ENCODE data around the gene SLC24A4.
"Not testable (repeated sequence)": the region's sequence is repeated elsewhere in the genome, so short reads cannot be mapped to it uniquely, and the experiment has no call there.

Gene SLC24A4

DNA sequence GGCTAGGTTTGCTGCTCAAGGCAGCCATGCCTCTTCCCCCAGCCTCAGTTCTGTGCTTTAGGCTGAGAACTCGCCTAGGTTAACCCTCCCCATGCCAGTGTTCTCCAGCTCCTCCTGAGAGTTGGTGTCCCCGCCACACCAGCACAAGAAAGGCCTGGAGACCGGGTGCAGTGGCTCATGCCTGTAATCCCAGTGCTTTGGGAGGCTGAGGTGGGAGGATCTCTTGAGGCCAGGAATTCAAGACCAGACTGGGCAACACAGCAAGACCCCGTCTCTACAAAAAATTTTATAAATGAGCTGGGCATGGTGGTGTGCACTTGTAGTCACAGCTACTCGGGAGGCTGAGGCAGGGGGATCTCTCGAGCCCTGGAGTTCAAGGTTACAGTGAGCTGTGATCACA lies 200.8 kb downstream of the SLC24A4 start:
- no peak for TF ChIP-seq TAF1 (IDR thresholded peaks at IDR 0.05; ENCODE audit: borderline replicate concordance, low read depth, low read length)
- no peak for TF ChIP-seq POLR2AphosphoS5 (IDR thresholded peaks at IDR 0.05; ENCODE audit: low read depth, low read length)
- TF ChIP-seq POLR2A (IDR thresholded peaks at IDR 0.05; ENCODE audit: low read depth, low read length): no peak
- DNase-seq (ENCODE audit: insufficient read length) (no peak), FAIRE-seq (no peak)

DNA sequence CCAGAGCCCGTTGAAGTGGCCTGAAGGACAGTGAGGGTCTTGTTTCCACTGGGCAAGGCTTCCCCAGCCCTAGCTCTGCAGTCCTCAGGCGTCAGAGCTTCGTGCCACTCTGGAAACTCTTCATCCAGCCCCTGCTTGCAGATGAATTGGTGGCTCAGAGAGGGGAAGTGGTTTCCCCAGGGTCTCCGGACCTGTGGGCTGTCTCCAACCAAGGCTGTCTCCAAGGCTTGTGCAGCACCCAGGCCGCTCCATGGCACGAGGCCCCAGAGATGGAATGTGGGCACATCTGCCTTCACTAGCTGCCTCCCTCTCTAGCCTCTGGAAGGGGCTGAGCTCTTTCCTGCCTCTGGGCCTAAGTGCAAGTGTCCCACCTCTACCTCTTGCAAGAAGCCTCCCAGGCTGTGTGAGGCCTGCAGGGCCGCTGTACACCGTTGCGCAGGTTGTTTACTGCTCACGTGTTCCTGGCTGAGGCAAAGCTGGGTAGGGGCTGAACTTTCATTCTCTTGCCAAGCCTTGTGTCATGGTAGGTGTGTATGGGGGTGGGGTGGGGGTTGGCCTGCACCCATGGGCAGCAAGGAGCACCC lies 201.7 kb downstream of the SLC24A4 start:
- TF ChIP-seq POLR2A (IDR thresholded peaks at IDR 0.05; ENCODE audit: low read depth, low read length): no peak
- no peak for TF ChIP-seq TAF1 (IDR thresholded peaks at IDR 0.05; ENCODE audit: borderline replicate concordance, low read depth, low read length)
- TF ChIP-seq POLR2AphosphoS5 (IDR thresholded peaks at IDR 0.05; ENCODE audit: low read depth, low read length): no peak
- DNase-seq (ENCODE audit: insufficient read length): no peak
- peak; percentile 56 for FAIRE-seq

DNA sequence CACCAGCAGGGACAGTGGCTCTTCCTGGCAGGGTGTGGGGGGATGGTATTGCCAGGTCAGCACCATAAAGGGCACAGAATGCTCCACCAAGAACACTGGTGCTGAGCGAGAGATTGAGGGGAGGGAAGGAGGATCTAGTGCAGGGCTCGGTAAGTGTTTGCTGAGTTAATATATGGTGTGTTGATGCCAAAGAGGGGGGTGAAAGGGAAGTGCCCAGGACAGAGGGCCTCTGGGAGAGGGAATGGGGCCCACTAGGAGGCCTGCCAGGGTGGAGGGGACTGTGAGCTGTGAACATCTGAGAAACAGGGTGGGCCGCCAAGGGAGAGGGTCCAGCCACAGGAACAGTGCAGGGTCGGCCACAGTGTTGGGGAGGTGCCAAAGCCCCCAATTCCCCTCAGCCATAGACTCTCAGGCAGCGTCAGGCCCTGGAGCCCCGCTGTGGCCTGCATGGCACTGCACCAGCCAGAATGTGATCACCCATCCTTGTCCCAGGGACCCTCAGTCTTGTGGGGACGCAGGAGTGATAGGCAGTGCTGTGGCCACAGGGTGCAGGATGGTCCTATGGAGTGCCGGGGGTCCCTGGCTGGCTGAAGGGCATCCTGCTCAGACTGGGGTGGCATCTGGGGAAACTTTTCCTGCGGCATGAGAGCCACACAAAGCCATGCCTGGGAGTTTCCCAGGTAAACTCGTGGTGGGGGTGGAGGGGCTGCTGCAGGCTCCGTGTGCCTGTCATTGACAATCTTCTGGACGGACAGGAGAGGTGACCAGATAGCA lies 202.5 kb downstream of the SLC24A4 start:
- FAIRE-seq: no peak

DNA sequence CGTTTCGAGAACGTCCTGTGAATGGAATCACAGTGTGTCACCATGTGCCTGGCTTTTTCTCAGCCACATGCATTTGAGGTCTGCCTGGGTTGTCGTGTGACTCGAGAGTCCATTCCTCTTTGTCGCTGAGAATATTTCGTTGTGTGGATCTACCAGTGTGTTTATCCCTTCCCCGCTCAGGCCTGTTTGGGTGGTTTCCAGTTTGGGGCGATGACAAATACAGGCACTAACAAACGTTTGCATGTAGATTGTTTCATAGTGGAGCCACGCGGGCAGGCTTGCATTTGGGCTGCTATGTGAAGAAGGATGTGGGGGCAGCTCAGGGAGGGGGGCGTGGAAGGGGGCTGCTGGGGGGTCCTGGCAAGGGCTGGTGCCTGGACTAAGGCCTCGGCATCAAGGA lies 204.8 kb downstream of the SLC24A4 start:
- FAIRE-seq (no peak), DNase-seq (ENCODE audit: insufficient read length) (no peak)
- TF ChIP-seq POLR2A (IDR thresholded peaks at IDR 0.05; ENCODE audit: low read depth, low read length) (no peak), POLR2AphosphoS5 (IDR thresholded peaks at IDR 0.05; ENCODE audit: low read depth, low read length) (no peak), TAF1 (IDR thresholded peaks at IDR 0.05; ENCODE audit: borderline replicate concordance, low read depth, low read length) (no peak)

More for the DNA sequence above, 202.5 kb downstream of the SLC24A4 start:
- no peak for DNase-seq (ENCODE audit: insufficient read length)
- TF ChIP-seq POLR2AphosphoS5 (IDR thresholded peaks at IDR 0.05; ENCODE audit: low read depth, low read length): no peak
- TF ChIP-seq POLR2A (IDR thresholded peaks at IDR 0.05; ENCODE audit: low read depth, low read length): no peak
- TF ChIP-seq TAF1 (IDR thresholded peaks at IDR 0.05; ENCODE audit: borderline replicate concordance, low read depth, low read length): no peak

DNA sequence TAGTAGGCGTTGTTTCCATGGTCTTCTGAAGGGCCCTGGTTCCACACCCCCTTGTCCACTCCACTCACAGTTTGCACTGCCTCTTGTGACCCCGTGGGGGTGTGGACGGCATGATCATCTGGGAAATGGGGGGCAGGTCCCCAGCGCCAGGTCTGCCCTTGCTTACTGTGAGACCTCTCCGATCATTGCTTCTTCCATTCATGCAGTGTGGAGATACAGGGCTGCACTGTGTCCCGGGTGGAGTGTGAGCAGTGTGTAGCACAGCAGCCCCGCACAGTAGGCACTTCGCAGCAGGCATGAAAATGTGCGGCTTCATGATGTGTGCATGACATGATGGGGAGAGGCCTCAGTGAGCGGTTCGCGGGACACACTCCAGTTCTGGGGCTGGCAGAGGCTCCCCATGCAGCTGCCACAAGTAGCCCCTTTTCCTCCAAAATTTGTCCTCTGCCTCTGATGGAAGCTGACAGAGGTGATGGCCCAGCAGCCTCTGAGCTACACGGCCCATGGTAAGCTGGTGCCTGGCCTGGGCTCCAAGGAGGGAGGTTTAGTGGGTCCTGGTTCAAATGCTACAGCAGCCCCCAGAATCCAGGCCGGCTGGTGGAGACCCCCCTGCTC lies 205.6 kb downstream of the SLC24A4 start:
- TF ChIP-seq POLR2A (IDR thresholded peaks at IDR 0.05; ENCODE audit: low read depth, low read length): no peak
- no peak for TF ChIP-seq TAF1 (IDR thresholded peaks at IDR 0.05; ENCODE audit: borderline replicate concordance, low read depth, low read length)
- no peak for TF ChIP-seq POLR2AphosphoS5 (IDR thresholded peaks at IDR 0.05; ENCODE audit: low read depth, low read length)
- FAIRE-seq (no peak), DNase-seq (ENCODE audit: insufficient read length) (no peak)

DNA sequence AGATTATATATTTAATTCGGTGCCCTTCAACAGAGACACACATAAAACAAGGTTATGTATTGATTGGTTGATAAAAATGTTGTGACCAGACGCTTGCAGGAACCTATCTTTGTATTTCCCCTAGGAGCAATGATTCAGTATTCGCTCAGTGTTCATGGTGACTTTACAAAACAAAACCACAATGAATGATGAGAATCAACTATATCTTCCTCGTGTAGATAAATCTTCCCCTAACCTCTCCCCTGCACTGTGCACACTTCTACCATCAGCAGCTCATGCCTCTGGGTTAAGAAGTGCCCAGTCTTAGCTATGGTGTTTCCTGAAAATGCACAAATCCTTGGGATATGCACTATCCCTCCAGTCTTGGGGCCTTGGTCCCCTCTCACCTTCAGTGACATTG lies 206.9 kb downstream of the SLC24A4 start:
- peak; percentile 80 for FAIRE-seq
- TF ChIP-seq POLR2A (IDR thresholded peaks at IDR 0.05; ENCODE audit: low read depth, low read length) (no peak), POLR2AphosphoS5 (IDR thresholded peaks at IDR 0.05; ENCODE audit: low read depth, low read length) (no peak), TAF1 (IDR thresholded peaks at IDR 0.05; ENCODE audit: borderline replicate concordance, low read depth, low read length) (no peak)
- DNase-seq (ENCODE audit: insufficient read length): no peak

DNA sequence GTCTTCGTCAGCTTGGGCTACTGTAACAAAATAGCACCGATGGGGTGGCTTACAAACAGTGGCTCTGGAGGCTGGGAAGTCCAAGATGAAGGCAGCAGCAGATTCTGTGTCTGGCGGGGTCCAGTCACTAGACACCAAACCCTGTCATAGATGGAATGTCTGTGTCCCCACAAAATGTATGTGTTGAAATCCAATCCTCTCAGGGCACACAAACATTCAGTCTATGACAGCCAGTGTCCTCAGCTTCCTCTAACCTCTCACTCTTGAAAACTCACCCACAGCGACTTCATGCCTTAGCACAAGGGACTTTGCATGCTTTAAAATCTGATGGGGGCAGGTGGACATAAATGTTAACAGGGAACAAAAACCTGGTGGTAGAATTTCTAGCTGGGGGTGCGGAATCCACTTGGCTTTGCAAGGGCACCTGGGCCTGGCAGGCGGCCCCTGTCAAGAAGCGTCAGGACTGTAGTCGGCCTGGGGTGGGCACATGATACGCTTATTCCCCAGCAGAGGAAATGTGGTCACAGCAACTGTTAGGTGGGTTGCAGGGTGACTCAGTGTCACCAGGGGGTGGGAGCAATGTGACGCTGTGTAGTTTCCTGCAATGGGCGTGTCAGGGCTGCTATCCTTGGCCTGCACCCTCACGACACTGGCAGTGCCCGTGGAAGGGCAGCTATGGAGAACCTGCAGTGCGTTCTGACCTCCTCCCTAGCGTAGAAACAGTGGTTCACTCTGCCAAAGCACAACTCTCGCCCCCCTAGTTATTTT lies 208.3 kb downstream of the SLC24A4 start:
- no peak for FAIRE-seq
- TF ChIP-seq POLR2A (IDR thresholded peaks at IDR 0.05; ENCODE audit: low read depth, low read length) (no peak), POLR2AphosphoS5 (IDR thresholded peaks at IDR 0.05; ENCODE audit: low read depth, low read length) (no peak), TAF1 (IDR thresholded peaks at IDR 0.05; ENCODE audit: borderline replicate concordance, low read depth, low read length) (no peak)
- DNase-seq (ENCODE audit: insufficient read length): no peak

DNA sequence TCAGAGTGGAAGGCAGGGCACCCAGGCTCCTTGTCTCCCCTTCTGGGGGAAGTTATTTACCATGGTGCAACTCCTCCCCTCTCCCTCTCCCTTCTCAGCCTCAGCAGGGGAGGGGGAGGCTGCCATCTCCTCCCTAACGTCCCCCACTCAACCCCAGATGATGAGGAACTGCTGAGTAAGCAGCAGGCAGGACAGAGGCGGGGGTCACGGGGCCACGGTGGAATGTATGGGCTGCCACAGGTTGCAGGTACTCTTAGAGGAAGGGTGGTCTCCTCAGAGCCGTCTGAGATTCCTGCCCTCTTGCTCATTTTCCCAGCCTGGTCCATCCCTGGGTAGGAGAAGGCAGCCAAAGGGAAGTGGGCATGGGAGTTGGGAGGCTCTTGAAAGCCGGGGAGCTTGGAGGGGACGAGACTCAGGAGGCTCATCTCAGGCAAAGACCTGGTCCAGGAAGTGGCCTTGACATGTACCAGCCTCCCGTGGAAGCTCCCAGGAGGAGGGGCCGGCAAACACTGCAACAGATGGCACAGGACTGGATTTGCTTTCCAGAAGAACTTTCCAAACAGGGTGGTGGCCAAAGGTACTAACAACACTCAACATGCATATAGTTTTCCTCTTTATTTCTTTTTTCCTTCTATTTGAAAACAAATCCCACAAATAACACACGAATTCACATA lies 209.7 kb downstream of the SLC24A4 start:
- DNase-seq (ENCODE audit: insufficient read length) (no peak), FAIRE-seq (no peak)
- TF ChIP-seq POLR2AphosphoS5 (IDR thresholded peaks at IDR 0.05; ENCODE audit: low read depth, low read length): no peak
- TF ChIP-seq TAF1 (IDR thresholded peaks at IDR 0.05; ENCODE audit: borderline replicate concordance, low read depth, low read length): no peak
- no peak for TF ChIP-seq POLR2A (IDR thresholded peaks at IDR 0.05; ENCODE audit: low read depth, low read length)

DNA sequence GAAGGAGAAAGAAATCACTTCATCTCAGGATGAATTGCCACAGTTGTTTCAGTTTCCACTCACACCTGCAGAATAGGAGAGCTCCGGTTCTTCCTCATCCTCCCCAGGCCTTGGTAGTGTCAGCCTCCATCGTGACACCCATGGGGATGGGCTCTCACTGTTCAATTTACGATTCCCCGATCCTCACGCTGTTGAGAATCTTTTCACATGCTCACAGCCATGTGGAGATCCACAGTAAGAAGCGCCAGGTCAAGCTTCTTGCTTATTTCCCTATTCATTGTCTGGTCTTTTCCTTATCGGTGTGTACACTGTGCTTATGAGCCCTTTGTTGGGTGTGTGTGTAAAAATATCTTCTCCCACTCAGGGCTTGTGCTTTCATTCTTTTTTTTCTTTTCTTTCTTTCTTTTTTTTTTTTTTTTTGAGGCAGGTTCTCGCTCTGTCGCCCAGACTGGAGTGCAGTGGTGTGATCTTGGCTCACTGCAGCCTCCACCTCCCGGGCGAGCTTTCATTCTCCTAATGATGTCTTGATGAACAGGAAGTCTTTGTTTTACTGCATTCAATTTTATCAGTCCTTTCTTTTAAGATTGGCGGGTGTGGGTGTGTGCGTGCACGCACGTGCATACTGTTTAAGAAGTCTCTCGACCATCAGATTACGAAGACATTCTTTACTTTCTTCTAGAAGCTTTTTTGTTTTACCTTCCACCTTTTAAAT lies 212.1 kb downstream of the SLC24A4 start:
- FAIRE-seq (no peak), DNase-seq (ENCODE audit: insufficient read length) (no peak)
- no peak for TF ChIP-seq POLR2A (IDR thresholded peaks at IDR 0.05; ENCODE audit: low read depth, low read length)
- no peak for TF ChIP-seq POLR2AphosphoS5 (IDR thresholded peaks at IDR 0.05; ENCODE audit: low read depth, low read length)
- no peak for TF ChIP-seq TAF1 (IDR thresholded peaks at IDR 0.05; ENCODE audit: borderline replicate concordance, low read depth, low read length)

DNA sequence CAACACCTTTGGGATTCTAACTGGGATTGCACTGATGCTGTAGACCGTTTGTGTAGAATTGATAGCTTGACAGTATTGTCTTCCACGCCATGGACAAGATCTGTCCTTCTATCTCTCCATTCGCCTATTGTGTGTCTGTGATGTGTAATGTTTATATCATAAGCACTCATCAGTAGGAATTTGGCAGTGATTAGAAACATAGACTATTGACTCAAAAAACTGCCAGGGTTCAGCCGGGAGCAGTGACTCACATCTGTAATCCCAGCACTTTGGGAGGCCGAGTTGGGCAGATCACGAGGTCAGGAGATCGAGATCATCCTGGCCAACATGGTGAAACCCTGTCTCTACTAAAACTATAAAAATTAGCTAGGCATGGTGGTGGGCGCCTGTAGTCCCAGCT lies 213.3 kb downstream of the SLC24A4 start:
- not testable (repeated sequence) for DNase-seq (ENCODE audit: insufficient read length); FAIRE-seq

Data from GM12892 (cell line).